GM23338 (cell line): ENCODE data around the gene TNFAIP8L1. TPM values are rescaled to one million over a fixed set of nuclear protein-coding genes. Genes with fewer than 3 reads are reported as not detected.

Source experiments
- ATAC-seq: fragments of 200-7000 bp; cut with Tn5 transposase; 3 replicates; pipeline ENCODE4 v1.9.1; 2020
- DNase-seq: peaks from one replicate; pipeline ENCODE4 v3.0.0-alpha.2; 2015; ENCODE audit warnings: low spot score
- H2AFZ ChIP-seq: fragments of 200-600 bp; sonication (generic); 2 replicates; pipeline ENCODE4 v1.8.0; 2016; ENCODE audit warnings: antibody characterized with exemption, mild to moderate bottlenecking, moderate library complexity
- H3F3A ChIP-seq: fragments of 200-600 bp; sonication (generic); replicated peaks from 2 replicates; pipeline ENCODE4 v1.8.0; 2017; ENCODE audit warnings: antibody characterized with exemption, mixed run types, low read depth
- H3K27ac ChIP-seq: fragments of 200-600 bp; sonication (generic); 2 replicates; pipeline ENCODE4 v1.6.1; 2016; ENCODE audit warnings: low read depth
- H3K27me3 ChIP-seq: fragments of 200-600 bp; sonication (generic); 2 replicates; pipeline ENCODE4 v1.8.0; 2016; ENCODE audit warnings: mild to moderate bottlenecking, mixed run types, moderate library complexity; ENCODE audit not compliant: insufficient read depth
- H3K36me3 ChIP-seq: fragments of 200-600 bp; sonication (generic); 2 replicates; pipeline ENCODE4 v1.8.0; 2016; ENCODE audit warnings: mild to moderate bottlenecking; ENCODE audit not compliant: insufficient read depth
- H3K4me1 ChIP-seq: fragments of 200-600 bp; sonication (generic); 2 replicates; pipeline ENCODE4 v1.8.0; 2016; ENCODE audit warnings: mild to moderate bottlenecking, moderate library complexity; ENCODE audit not compliant: insufficient read depth
- H3K4me2 ChIP-seq: fragments of 200-600 bp; sonication (generic); 2 replicates; pipeline ENCODE4 v1.7.1; 2017; ENCODE audit warnings: mixed run types
- H3K4me3 ChIP-seq: fragments of 200-600 bp; sonication (generic); 2 replicates; pipeline ENCODE4 v1.6.1; 2016; ENCODE audit warnings: mixed run types
- H3K79me2 ChIP-seq: fragments of 200-600 bp; sonication (generic); replicated peaks from 2 replicates; pipeline ENCODE4 v1.8.0; 2017; ENCODE audit warnings: mild to moderate bottlenecking; ENCODE audit not compliant: insufficient read depth
- H3K9me2 ChIP-seq: fragments of 200-600 bp; sonication (generic); 2 replicates; pipeline ENCODE4 v1.8.0; 2017; ENCODE audit not compliant: insufficient read depth
- H4K20me1 ChIP-seq: fragments of 200-600 bp; sonication (generic); replicated peaks from 2 replicates; pipeline ENCODE4 v1.8.0; 2017; ENCODE audit warnings: mild to moderate bottlenecking; ENCODE audit not compliant: insufficient read depth
- H3K27ac Mint-ChIP-seq: 2 replicates; pipeline ENCODE4 v1.8.0; 2020; ENCODE audit warnings: inconsistent platforms, mild to moderate bottlenecking, moderate library complexity, mixed read lengths
- H3K27me3 Mint-ChIP-seq: 3 replicates; pipeline ENCODE4 v1.8.0; 2022; ENCODE audit warnings: low read depth, mild to moderate bottlenecking, moderate library complexity, mixed read lengths, inconsistent platforms; ENCODE audit not compliant: insufficient read depth, poor library complexity
- H3K36me3 Mint-ChIP-seq: 3 replicates; pipeline ENCODE4 v1.8.0; 2021; ENCODE audit warnings: low read depth, mild to moderate bottlenecking, inconsistent platforms, moderate library complexity, mixed read lengths
- H3K4me1 Mint-ChIP-seq: 3 replicates; pipeline ENCODE4 v1.8.0; 2020; ENCODE audit warnings: mild to moderate bottlenecking, inconsistent platforms, mixed read lengths
- H3K4me3 Mint-ChIP-seq: 3 replicates; pipeline ENCODE4 v1.8.0; 2021; ENCODE audit warnings: moderate library complexity, mild to moderate bottlenecking, inconsistent platforms, mixed read lengths
- H3K9me3 Mint-ChIP-seq: 3 replicates; pipeline ENCODE4 v1.8.0; 2020; ENCODE audit warnings: moderate library complexity, mild to moderate bottlenecking, inconsistent platforms, mixed read lengths
- CREB1 ChIP-seq: fragments of 250-450 bp; sonication (Bioruptor Pico); IDR thresholded peaks from 2 replicates; pipeline ENCODE4 v1.5.0; 2020; ENCODE audit warnings: low read depth, mild to moderate bottlenecking, moderate library complexity
- EZH2 ChIP-seq: fragments of 200-600 bp; sonication (generic); IDR thresholded peaks from one replicate; pipeline ENCODE4 v1.8.0; 2017; ENCODE audit warnings: antibody characterized with exemption, mild to moderate bottlenecking, low read depth; ENCODE audit not compliant: unreplicated experiment
- EZH2phosphoT487 ChIP-seq: fragments of 200-600 bp; sonication (generic); IDR thresholded peaks from one replicate; pipeline ENCODE4 v1.8.1; 2018; ENCODE audit warnings: antibody characterized with exemption; ENCODE audit not compliant: unreplicated experiment
- JUNB ChIP-seq: IDR thresholded peaks from one replicate; pipeline ENCODE4 v1.6.1; 2016; ENCODE audit warnings: antibody characterized with exemption; ENCODE audit not compliant: unreplicated experiment
- NANOG ChIP-seq: IDR thresholded peaks from 2 replicates; pipeline ENCODE4 v1.6.1; 2016; ENCODE audit warnings: antibody characterized with exemption, borderline replicate concordance
- POLR2AphosphoS5 ChIP-seq: IDR thresholded peaks from 2 replicates; pipeline ENCODE4 v1.6.1; 2016; ENCODE audit warnings: antibody characterized with exemption, low read depth
- STAT1 ChIP-seq: IDR thresholded peaks from one replicate; pipeline ENCODE4 v1.6.1; 2016; ENCODE audit warnings: antibody characterized with exemption; ENCODE audit not compliant: unreplicated experiment
- ZNF114 ChIP-seq: fragments of 250-450 bp; sonication (Bioruptor Pico); IDR thresholded peaks from 2 replicates; pipeline ENCODE4 v1.5.0; 2020; ENCODE audit warnings: mild to moderate bottlenecking, moderate library complexity
- ZNF331 ChIP-seq: fragments of 250-450 bp; sonication (Bioruptor Pico); IDR thresholded peaks from 2 replicates; pipeline ENCODE4 v1.5.0; 2020; ENCODE audit warnings: low read depth, mild to moderate bottlenecking, moderate library complexity
- polyA plus RNA-seq: library from polyadenylated mRNA; unstranded; fragments of >200 nt; fragmentation: Nextera tagmentation; extraction: Ambion mirVana; gene quantifications from 2 replicates; pipeline ENCODE4 v1.2.1, GENCODE V29; 2016
- total RNA-seq: library from RNA; depleted of rRNA; stranded (reverse); fragments of >200 nt; shearing (Covaris generic); gene quantifications from 2 replicates; pipeline ENCODE4 v1.2.3, GENCODE V29; 2014
- TF ChIP-seq, protein P1 (sequence below): fragments of 250-450 bp; sonication (Bioruptor Pico); IDR thresholded peaks from 2 replicates; pipeline ENCODE4 v1.5.0; 2020; ENCODE audit warnings: mild to moderate bottlenecking, moderate library complexity
- TF ChIP-seq, protein P2 (sequence below): IDR thresholded peaks from one replicate; pipeline ENCODE4 v1.6.1; 2018; ENCODE audit warnings: antibody characterized with exemption; ENCODE audit not compliant: unreplicated experiment
- TF ChIP-seq, protein P3 (sequence below), 2 experiments: fragments of 200-600 bp in 1 of 2; sonication (generic) in 1 of 2; conservative IDR thresholded peaks; 2 replicates each; pipeline versions ENCODE4 v1.5.1 to v1.6.1; 2016 to 2017; ENCODE audit warnings: antibody characterized with exemption in 2 of 2, low read depth in 2 of 2, mild to moderate bottlenecking in 2 of 2, moderate library complexity in 1 of 2
- TF ChIP-seq, protein P4 (sequence below): IDR thresholded peaks from 2 replicates; pipeline ENCODE4 v1.6.1; 2016; ENCODE audit warnings: antibody characterized with exemption

Gene TNFAIP8L1
- total and polyA plus RNA-seq, 2 experiments from 2014 or later, result 2.7 to 4.1 TPM

DNA sequence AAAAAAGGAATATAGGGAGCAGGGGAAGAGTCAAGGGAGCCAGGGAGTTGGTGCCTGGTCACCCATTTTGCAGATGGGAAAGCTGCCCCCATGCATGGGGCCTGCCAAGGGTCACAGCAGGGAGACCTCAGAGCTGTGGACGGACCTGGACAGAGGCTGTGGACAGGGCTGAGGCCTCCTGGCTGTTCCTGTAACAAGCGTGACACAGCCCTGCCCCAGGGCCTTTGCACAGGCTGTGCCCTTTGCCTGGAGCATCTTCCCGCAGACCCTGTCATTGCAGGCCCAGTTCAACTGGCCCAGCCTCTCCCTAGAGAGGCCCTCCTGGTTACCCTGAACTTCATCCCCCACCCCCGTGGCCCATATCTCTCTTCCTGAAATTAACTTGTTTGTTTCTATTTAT, 6.4 kb downstream of the TNFAIP8L1 start:
- ATAC-seq (no peak), DNase-seq (no peak)
- no peak overlapping the region for H3K4me3 ChIP-seq
- Mint-ChIP-seq H3K4me1 (peaks cover 5% of the 10 kb centered on the region), H3K27me3 (peaks cover 6% of the 10 kb centered on the region), H3K4me3 (no peak overlapping the region), H3K36me3 (no peaks in the 10 kb centered on the region; the same call in 2 of the 3 replicates), H3K27ac (no peak overlapping the region), H3K9me3 (no peaks in the 10 kb centered on the region; the same call in 2 of the 3 replicates)
- no peaks in the 10 kb centered on the region for H3K9me2 ChIP-seq
- no peaks in the 10 kb centered on the region for H4K20me1 ChIP-seq
- no peak overlapping the region for H3K27ac ChIP-seq
- H3K79me2 ChIP-seq, result no peaks in the 10 kb centered on the region
- H3F3A ChIP-seq, result no peaks in the 10 kb centered on the region
- H3K36me3 ChIP-seq, result no peaks in the 10 kb centered on the region
- H3K27me3 ChIP-seq, result no peaks in the 10 kb centered on the region
- no peak overlapping the region for H3K4me2 ChIP-seq
- no peaks in the 10 kb centered on the region; the same call in 1 of the 2 replicates for H3K4me1 ChIP-seq
- H2AFZ ChIP-seq, result no peak overlapping the region
- TF ChIP-seq CREB1 (no peak), JUNB (no peak), NANOG (no peak), STAT1 (no peak), ZNF331 (CRISPR knock-in tag) (no peak), POLR2AphosphoS5 (no peak), EZH2phosphoT487 (no peak), ZNF114 (CRISPR knock-in tag) (no peak), EZH2 (no peak)
- TF ChIP-seq, protein P1, sequence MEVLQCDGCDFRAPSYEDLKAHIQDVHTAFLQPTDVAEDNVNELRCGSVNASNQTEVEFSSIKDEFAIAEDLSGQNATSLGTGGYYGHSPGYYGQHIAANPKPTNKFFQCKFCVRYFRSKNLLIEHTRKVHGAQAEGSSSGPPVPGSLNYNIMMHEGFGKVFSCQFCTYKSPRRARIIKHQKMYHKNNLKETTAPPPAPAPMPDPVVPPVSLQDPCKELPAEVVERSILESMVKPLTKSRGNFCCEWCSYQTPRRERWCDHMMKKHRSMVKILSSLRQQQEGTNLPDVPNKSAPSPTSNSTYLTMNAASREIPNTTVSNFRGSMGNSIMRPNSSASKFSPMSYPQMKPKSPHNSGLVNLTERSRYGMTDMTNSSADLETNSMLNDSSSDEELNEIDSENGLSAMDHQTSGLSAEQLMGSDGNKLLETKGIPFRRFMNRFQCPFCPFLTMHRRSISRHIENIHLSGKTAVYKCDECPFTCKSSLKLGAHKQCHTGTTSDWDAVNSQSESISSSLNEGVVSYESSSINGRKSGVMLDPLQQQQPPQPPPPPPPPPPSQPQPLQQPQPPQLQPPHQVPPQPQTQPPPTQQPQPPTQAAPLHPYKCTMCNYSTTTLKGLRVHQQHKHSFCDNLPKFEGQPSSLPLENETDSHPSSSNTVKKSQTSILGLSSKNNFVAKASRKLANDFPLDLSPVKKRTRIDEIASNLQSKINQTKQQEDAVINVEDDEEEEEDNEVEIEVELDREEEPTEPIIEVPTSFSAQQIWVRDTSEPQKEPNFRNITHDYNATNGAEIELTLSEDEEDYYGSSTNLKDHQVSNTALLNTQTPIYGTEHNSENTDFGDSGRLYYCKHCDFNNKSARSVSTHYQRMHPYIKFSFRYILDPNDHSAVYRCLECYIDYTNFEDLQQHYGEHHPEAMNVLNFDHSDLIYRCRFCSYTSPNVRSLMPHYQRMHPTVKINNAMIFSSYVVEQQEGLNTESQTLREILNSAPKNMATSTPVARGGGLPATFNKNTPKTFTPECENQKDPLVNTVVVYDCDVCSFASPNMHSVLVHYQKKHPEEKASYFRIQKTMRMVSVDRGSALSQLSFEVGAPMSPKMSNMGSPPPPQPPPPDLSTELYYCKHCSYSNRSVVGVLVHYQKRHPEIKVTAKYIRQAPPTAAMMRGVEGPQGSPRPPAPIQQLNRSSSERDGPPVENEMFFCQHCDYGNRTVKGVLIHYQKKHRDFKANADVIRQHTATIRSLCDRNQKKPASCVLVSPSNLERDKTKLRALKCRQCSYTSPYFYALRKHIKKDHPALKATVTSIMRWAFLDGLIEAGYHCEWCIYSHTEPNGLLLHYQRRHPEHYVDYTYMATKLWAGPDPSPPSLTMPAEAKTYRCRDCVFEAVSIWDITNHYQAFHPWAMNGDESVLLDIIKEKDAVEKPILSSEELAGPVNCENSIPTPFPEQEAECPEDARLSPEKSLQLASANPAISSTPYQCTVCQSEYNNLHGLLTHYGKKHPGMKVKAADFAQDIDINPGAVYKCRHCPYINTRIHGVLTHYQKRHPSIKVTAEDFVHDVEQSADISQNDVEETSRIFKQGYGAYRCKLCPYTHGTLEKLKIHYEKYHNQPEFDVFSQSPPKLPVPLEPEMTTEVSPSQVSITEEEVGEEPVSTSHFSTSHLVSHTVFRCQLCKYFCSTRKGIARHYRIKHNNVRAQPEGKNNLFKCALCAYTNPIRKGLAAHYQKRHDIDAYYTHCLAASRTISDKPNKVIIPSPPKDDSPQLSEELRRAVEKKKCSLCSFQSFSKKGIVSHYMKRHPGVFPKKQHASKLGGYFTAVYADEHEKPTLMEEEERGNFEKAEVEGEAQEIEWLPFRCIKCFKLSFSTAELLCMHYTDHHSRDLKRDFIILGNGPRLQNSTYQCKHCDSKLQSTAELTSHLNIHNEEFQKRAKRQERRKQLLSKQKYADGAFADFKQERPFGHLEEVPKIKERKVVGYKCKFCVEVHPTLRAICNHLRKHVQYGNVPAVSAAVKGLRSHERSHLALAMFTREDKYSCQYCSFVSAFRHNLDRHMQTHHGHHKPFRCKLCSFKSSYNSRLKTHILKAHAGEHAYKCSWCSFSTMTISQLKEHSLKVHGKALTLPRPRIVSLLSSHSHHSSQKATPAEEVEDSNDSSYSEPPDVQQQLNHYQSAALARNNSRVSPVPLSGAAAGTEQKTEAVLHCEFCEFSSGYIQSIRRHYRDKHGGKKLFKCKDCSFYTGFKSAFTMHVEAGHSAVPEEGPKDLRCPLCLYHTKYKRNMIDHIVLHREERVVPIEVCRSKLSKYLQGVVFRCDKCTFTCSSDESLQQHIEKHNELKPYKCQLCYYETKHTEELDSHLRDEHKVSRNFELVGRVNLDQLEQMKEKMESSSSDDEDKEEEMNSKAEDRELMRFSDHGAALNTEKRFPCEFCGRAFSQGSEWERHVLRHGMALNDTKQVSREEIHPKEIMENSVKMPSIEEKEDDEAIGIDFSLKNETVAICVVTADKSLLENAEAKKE, result no peak
- TF ChIP-seq, protein P2, sequence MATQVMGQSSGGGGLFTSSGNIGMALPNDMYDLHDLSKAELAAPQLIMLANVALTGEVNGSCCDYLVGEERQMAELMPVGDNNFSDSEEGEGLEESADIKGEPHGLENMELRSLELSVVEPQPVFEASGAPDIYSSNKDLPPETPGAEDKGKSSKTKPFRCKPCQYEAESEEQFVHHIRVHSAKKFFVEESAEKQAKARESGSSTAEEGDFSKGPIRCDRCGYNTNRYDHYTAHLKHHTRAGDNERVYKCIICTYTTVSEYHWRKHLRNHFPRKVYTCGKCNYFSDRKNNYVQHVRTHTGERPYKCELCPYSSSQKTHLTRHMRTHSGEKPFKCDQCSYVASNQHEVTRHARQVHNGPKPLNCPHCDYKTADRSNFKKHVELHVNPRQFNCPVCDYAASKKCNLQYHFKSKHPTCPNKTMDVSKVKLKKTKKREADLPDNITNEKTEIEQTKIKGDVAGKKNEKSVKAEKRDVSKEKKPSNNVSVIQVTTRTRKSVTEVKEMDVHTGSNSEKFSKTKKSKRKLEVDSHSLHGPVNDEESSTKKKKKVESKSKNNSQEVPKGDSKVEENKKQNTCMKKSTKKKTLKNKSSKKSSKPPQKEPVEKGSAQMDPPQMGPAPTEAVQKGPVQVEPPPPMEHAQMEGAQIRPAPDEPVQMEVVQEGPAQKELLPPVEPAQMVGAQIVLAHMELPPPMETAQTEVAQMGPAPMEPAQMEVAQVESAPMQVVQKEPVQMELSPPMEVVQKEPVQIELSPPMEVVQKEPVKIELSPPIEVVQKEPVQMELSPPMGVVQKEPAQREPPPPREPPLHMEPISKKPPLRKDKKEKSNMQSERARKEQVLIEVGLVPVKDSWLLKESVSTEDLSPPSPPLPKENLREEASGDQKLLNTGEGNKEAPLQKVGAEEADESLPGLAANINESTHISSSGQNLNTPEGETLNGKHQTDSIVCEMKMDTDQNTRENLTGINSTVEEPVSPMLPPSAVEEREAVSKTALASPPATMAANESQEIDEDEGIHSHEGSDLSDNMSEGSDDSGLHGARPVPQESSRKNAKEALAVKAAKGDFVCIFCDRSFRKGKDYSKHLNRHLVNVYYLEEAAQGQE, result no peak
- TF ChIP-seq, protein P3, sequence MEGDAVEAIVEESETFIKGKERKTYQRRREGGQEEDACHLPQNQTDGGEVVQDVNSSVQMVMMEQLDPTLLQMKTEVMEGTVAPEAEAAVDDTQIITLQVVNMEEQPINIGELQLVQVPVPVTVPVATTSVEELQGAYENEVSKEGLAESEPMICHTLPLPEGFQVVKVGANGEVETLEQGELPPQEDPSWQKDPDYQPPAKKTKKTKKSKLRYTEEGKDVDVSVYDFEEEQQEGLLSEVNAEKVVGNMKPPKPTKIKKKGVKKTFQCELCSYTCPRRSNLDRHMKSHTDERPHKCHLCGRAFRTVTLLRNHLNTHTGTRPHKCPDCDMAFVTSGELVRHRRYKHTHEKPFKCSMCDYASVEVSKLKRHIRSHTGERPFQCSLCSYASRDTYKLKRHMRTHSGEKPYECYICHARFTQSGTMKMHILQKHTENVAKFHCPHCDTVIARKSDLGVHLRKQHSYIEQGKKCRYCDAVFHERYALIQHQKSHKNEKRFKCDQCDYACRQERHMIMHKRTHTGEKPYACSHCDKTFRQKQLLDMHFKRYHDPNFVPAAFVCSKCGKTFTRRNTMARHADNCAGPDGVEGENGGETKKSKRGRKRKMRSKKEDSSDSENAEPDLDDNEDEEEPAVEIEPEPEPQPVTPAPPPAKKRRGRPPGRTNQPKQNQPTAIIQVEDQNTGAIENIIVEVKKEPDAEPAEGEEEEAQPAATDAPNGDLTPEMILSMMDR (conservative IDR thresholded peaks at IDR 0.05; ENCODE audit: low read depth in 2 of 2), result no peak
- TF ChIP-seq, protein P4, sequence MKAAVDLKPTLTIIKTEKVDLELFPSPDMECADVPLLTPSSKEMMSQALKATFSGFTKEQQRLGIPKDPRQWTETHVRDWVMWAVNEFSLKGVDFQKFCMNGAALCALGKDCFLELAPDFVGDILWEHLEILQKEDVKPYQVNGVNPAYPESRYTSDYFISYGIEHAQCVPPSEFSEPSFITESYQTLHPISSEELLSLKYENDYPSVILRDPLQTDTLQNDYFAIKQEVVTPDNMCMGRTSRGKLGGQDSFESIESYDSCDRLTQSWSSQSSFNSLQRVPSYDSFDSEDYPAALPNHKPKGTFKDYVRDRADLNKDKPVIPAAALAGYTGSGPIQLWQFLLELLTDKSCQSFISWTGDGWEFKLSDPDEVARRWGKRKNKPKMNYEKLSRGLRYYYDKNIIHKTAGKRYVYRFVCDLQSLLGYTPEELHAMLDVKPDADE, result no peak
